Body of pancreas (tissue), 4 donors: ENCODE results near the gene FHOD3.

Experiments
- CTCF ChIP-seq, 7 experiments: fragments of 450-650 bp in 4 of 7; fragments of 200-600 bp in 3 of 7; sonication (generic) in 3 of 7; IDR thresholded peaks; one replicate each; pipeline ENCODE4 v1.5.1; 2016 to 2019; ENCODE audit warnings: antibody characterized with exemption in 7 of 7
- POLR2A ChIP-seq, 3 donors: fragments of 450-650 bp; IDR thresholded peaks; one replicate each; pipeline ENCODE4 v1.6.1; 2016; ENCODE audit warnings: antibody characterized with exemption in 3 of 3, mild to moderate bottlenecking in 2 of 3

- TF ChIP-seq CTCF (IDR thresholded peaks at IDR 0.05): no peak
- TF ChIP-seq POLR2A (IDR thresholded peaks at IDR 0.05): no peak
Observed at GRCh38 chr18:36633961-36634412, 336.5 kb downstream of the FHOD3 start.
